Measurements from ENCODE around the gene GPRC5D.

GPRC5D gene

GRCh38 chr12:12907552-12907951 is 44.4 kb downstream of the GPRC5D start:
- no peak for DNase-seq (ENCODE audit: low spot score)

- DNase-seq (ENCODE audit: low spot score), result no peak
These were observed 48.0 kb downstream of the GPRC5D start for GRCh38 chr12:12903642-12904609.

GRCh38 chr12:12902036-12902435 is 49.9 kb downstream of the GPRC5D start:
- peak; percentile 61 for DNase-seq (ENCODE audit: low spot score)

GRCh38 chr12:12901158-12901791 is 50.7 kb downstream of the GPRC5D start:
- peak; percentile 80 for DNase-seq (ENCODE audit: low spot score)

DNA sequence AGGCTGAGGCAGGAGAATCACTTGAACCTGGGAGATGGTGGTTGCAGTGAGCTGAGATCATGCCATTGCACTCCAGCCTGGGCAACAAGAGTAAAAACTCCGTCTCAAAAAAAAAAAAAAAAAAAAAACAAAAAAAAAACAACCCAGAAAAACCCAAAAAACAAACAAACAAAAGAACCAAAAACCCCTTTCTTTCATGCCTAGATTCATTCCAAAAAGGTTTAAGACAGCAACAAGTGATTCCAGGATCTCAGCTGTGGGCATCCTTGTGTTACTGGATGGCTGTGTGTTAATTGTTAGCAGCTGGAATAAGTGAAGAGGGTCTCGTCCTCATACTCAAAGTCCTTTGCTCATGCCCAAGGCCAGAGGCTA is 51.2 kb downstream of the GPRC5D start:
- no peak for DNase-seq (ENCODE audit: low spot score)

- DNase-seq (ENCODE audit: low spot score), result peak; percentile 67
These were observed 52.2 kb downstream of the GPRC5D start for GRCh38 chr12:12899530-12900380.

- no peak for DNase-seq (ENCODE audit: low spot score)
These were observed 53.0 kb downstream of the GPRC5D start for GRCh38 chr12:12898911-12899511.

- no peak for DNase-seq (ENCODE audit: low spot score)
These were observed 53.7 kb downstream of the GPRC5D start for GRCh38 chr12:12898136-12898717.

DNA sequence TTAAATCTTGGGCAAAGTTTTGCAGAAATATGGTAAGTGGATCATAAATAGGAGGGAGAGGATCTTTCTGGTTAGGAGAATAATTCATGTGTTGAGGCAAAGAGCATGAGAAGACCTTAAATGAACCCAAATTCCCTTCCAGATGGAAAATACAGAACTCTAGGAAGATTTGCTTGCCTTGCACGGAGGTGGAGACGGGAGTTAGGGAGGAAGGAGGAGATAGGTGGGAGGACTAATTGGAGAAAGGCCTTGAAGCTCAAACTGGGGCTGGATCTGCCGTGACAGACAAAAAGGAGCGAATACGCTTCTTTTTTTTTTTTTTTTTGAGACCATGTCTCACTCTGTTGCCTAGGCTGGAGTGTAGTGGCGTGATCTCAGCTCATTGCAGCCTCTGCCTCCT is 54.7 kb downstream of the GPRC5D start:
- no peak for DNase-seq (ENCODE audit: low spot score)

DNA sequence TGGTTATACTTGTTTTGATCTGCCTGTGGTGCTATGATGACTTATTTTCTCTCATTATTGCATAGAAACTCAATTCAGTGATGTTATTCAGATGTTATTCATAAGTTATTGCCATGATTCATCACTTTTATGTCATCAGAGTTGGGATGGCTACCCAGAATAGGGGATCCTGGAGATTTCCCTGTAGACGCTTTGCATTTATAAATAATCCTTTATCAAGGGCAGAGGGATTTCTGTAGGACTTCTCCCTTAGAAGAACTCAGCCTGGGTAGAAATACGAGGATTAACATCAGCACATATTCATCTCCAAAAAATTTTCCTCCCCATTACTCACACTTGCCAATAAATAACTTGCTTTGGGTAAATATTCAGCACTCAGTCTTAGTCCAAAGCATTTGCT is 55.7 kb downstream of the GPRC5D start:
- DNase-seq (ENCODE audit: low spot score), result peak; percentile 46

- no peak for DNase-seq (ENCODE audit: low spot score)
These were observed 58.5 kb downstream of the GPRC5D start for GRCh38 chr12:12893438-12893837.

DNA sequence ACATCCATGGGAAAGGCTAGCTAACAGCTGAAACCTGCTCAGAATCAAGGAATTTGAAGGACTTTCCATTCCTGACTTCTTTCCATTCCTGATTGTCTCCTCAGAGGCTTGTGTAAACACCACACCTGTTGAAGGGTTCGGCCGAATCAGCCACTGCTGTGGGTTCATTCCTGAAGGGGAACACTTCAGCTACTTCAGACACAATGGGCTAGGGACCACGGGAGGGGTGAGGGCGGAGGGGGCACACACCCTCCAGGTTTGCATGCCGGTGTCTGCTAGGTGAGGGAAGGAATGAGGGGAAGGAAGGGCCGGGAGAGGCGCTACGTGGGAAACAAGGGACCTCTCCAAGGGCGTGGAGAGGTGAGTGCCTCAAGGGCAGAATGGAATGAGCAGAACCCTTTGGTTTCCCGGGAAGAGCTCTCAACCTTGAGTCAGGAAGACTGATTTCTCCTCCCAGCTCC is 59.3 kb downstream of the GPRC5D start:
- no peak for DNase-seq (ENCODE audit: low spot score)

- no peak for DNase-seq (ENCODE audit: low spot score)
These were observed 60.1 kb downstream of the GPRC5D start for GRCh38 chr12:12891881-12892355.

- peak; percentile 85 for DNase-seq (ENCODE audit: low spot score)
These were observed 60.7 kb downstream of the GPRC5D start, which contains the start of gene GPRC5A for GRCh38 chr12:12891080-12891880. GPRC5A (plus strand) TSS chr12:12891562; CDS start chr12:12908250, 16,688 bp downstream.

Data from GM03348 (cell line).